Measurements from ENCODE around the gene BMP7.

Gene BMP7

DNA sequence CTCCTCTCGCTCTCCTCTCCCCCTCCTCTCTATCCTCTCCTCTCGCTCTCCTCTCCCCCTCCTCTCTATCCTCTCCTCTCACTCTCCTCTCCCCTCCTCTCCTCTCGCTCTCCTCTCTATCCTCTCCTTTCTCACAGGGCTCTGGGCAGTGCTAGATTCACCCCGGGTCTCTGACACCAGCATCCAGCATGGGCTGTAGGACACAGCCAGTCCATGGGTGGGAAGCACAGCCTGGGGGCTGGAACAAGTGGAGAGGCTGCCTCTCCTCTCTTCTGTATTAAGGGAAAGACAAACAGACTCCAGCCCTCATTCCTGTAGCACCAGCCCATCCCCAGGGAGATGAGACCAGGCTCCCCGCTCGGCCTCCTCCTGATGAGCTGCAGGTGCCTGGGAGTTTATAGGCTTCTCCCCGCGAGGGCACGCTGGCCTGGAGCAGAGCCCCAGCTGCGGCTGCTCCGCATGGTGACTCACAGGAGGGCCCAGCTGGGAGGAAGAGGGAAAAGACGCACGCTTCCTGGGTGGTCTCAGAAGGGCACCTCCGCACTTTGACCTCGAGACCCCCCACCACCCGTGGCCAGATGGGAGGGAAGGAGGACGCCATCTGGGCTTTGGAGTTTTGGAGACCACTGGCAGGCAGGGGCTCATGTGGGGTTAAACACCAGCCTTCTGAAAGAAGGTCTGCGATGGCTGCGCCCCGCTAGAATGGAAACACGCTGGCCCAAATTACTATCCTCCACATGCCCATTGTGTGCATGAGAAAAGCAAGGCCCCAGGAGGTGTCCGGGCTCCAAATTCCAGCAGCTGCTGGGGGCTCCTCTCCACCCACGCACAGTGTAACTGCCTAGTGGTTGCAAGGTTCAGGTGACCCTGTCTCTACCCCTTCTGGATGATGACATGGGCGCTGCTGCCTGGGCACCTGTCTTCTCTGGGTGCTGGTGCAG, 68.0 kb downstream of the BMP7 start:
- Histone ChIP-seq H3K36me3 (ENCODE audit: control insufficient read depth in 2 of 2, insufficient read depth in 1 of 2, low read length in 2 of 2) (peaks cover 0 to 43% of the 10 kb centered on the region in 2 experiments; a peak in 1 of 3 replicates), H3K4me1 (ENCODE audit: control insufficient read depth, insufficient read depth, low read length) (no peaks in the 10 kb centered on the region), H3K9me3 (ENCODE audit: control insufficient read depth, insufficient read depth, low read depth, low read length) (no peaks in the 10 kb centered on the region), H3K27ac (ENCODE audit: extremely low read depth, low read depth, low read length) (no peak overlapping the region), H3K4me3 (ENCODE audit: low read depth, low read length) (no peak overlapping the region)
- CTCF ChIA-PET, result no interaction called here
- TF ChIP-seq ZNF350 (tag by site-specific recombination; IDR thresholded peaks at IDR 0.05) (no peak), ZFP69B (tag by site-specific recombination; IDR thresholded peaks at IDR 0.05) (no peak), GLIS1 (tag by site-specific recombination; IDR thresholded peaks at IDR 0.05) (peak; percentile 37; the same call in 1 of the 2 replicates), ZFP37 (tag by site-specific recombination; IDR thresholded peaks at IDR 0.05) (no peak), ZNF169 (tag by site-specific recombination; IDR thresholded peaks at IDR 0.05) (no peak), ZNF660 (tag by site-specific recombination; IDR thresholded peaks at IDR 0.05) (no peak), ZIC2 (tag by site-specific recombination; IDR thresholded peaks at IDR 0.05) (peak; percentile 100), ZNF623 (tag by site-specific recombination; IDR thresholded peaks at IDR 0.05) (no peak), KLF9 (tag by site-specific recombination; IDR thresholded peaks at IDR 0.05; ENCODE audit: low read depth) (no peak), GLIS2 (tag by site-specific recombination; IDR thresholded peaks at IDR 0.05) (0 out of 2 replicates have a peak, but pooled peaks have one; percentile 17)
- TF ChIP-seq, protein P1, sequence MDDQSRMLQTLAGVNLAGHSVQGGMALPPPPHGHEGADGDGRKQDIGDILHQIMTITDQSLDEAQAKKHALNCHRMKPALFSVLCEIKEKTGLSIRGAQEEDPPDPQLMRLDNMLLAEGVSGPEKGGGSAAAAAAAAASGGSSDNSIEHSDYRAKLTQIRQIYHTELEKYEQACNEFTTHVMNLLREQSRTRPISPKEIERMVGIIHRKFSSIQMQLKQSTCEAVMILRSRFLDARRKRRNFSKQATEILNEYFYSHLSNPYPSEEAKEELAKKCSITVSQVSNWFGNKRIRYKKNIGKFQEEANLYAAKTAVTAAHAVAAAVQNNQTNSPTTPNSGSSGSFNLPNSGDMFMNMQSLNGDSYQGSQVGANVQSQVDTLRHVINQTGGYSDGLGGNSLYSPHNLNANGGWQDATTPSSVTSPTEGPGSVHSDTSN (CRISPR knock-in tag; IDR thresholded peaks at IDR 0.05), result no peak
- TF ChIP-seq, protein P2, sequence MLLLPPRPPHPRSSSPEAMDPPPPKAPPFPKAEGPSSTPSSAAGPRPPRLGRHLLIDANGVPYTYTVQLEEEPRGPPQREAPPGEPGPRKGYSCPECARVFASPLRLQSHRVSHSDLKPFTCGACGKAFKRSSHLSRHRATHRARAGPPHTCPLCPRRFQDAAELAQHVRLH (tag by site-specific recombination; IDR thresholded peaks at IDR 0.05), result no peak
- POLR2A ChIA-PET, result interaction anchor here (0.5 to 0.6 kb wide), 2 partner anchors 22 to 67 kb away, joined by 3 to 4 read pairs; no protein-coding TSS in a partner anchor

DNA sequence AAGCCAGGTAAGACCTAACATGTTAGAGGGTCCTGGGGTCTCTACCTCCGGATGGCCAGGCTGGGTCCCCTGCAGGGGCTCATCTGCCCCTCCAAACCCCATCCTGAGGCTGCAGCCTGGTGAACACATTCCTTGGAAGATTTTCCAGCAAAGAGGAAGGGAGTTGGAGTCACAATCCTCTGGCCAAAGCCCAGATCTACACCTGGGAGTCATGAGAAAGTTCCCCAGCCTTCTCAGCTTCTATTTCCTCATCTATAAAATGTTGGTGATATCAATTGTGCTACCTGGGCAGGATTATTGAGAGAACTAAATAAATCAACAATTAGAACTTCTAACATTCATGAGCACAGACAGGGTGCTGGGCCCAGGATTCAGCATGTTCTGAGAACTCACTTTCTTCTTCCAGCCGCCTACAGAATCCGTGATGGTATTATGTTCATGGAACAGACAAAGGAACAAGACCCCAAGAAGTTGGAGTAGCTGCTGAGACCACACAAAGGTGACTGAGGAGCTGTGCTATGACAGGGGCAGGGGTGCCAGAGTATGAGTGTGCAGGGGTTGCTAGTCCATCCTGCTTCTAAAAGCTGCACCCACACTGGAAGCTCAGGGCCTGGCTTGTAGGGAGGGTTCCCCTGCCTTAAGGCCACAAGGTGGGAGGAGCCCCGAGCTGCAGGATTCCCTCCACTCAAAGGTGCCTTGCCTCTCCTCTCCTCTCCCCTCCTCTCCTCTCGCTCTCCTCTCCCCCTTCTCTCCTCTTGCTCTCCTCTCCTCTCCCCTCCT, 68.9 kb downstream of the BMP7 start:
- H3K4me1 ChIP-seq (ENCODE audit: control insufficient read depth, insufficient read depth, low read length), result no peaks in the 10 kb centered on the region
- H3K9me3 ChIP-seq (ENCODE audit: control insufficient read depth, insufficient read depth, low read depth, low read length), result no peaks in the 10 kb centered on the region
- no peak overlapping the region for H3K4me3 ChIP-seq (ENCODE audit: low read depth, low read length)
- no peak for TF ChIP-seq ZNF830 (tag by site-specific recombination; IDR thresholded peaks at IDR 0.05; ENCODE audit: low read depth)
- no peak for TF ChIP-seq HOXA7 (CRISPR knock-in tag; IDR thresholded peaks at IDR 0.05; ENCODE audit: borderline replicate concordance)
- TF ChIP-seq, protein P3, sequence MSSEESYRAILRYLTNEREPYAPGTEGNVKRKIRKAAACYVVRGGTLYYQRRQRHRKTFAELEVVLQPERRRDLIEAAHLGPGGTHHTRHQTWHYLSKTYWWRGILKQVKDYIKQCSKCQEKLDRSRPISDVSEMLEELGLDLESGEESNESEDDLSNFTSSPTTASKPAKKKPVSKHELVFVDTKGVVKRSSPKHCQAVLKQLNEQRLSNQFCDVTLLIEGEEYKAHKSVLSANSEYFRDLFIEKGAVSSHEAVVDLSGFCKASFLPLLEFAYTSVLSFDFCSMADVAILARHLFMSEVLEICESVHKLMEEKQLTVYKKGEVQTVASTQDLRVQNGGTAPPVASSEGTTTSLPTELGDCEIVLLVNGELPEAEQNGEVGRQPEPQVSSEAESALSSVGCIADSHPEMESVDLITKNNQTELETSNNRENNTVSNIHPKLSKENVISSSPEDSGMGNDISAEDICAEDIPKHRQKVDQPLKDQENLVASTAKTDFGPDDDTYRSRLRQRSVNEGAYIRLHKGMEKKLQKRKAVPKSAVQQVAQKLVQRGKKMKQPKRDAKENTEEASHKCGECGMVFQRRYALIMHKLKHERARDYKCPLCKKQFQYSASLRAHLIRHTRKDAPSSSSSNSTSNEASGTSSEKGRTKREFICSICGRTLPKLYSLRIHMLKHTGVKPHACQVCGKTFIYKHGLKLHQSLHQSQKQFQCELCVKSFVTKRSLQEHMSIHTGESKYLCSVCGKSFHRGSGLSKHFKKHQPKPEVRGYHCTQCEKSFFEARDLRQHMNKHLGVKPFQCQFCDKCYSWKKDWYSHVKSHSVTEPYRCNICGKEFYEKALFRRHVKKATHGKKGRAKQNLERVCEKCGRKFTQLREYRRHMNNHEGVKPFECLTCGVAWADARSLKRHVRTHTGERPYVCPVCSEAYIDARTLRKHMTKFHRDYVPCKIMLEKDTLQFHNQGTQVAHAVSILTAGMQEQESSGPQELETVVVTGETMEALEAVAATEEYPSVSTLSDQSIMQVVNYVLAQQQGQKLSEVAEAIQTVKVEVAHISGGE (tag by site-specific recombination; conservative IDR thresholded peaks at IDR 0.05; ENCODE audit: low read depth), result no peak
- no peak for TF ChIP-seq ZNF37A (tag by site-specific recombination; IDR thresholded peaks at IDR 0.05)
- no peak for TF ChIP-seq ZNF214 (tag by site-specific recombination; IDR thresholded peaks at IDR 0.05; ENCODE audit: borderline replicate concordance)
- TF ChIP-seq ZNF404 (tag by site-specific recombination; IDR thresholded peaks at IDR 0.05), result no peak
- TF ChIP-seq, protein P4, sequence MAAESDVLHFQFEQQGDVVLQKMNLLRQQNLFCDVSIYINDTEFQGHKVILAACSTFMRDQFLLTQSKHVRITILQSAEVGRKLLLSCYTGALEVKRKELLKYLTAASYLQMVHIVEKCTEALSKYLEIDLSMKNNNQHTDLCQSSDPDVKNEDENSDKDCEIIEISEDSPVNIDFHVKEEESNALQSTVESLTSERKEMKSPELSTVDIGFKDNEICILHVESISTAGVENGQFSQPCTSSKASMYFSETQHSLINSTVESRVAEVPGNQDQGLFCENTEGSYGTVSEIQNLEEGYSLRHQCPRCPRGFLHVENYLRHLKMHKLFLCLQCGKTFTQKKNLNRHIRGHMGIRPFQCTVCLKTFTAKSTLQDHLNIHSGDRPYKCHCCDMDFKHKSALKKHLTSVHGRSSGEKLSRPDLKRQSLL (tag by site-specific recombination; IDR thresholded peaks at IDR 0.05), result no peak
- TF ChIP-seq, protein P5, sequence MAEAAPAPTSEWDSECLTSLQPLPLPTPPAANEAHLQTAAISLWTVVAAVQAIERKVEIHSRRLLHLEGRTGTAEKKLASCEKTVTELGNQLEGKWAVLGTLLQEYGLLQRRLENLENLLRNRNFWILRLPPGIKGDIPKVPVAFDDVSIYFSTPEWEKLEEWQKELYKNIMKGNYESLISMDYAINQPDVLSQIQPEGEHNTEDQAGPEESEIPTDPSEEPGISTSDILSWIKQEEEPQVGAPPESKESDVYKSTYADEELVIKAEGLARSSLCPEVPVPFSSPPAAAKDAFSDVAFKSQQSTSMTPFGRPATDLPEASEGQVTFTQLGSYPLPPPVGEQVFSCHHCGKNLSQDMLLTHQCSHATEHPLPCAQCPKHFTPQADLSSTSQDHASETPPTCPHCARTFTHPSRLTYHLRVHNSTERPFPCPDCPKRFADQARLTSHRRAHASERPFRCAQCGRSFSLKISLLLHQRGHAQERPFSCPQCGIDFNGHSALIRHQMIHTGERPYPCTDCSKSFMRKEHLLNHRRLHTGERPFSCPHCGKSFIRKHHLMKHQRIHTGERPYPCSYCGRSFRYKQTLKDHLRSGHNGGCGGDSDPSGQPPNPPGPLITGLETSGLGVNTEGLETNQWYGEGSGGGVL (tag by site-specific recombination; IDR thresholded peaks at IDR 0.05), result 0 out of 2 replicates have a peak, but pooled peaks have one; percentile 26
- CTCF ChIA-PET, result no interaction called here
- POLR2A ChIA-PET, result interaction anchor here (0.6 kb wide), 1 partner anchor 68 kb away, joined by 4 read pairs; no protein-coding TSS in a partner anchor
- H3K36me3 ChIP-seq (ENCODE audit: control insufficient read depth in 2 of 2, insufficient read depth in 1 of 2, low read length in 2 of 2), result peaks cover 0 to 47% of the 10 kb centered on the region in 2 experiments; a peak in 1 of 3 replicates
- H3K27ac ChIP-seq (ENCODE audit: extremely low read depth, low read depth, low read length), result no peak overlapping the region
